ENCODE results near the gene MT4. TPM values are rescaled to one million over a fixed set of nuclear protein-coding genes. Genes with fewer than 3 reads are reported as not detected.
A peak's percentile ranks its signal among the peaks of the same experiment; 100 is the strongest.

The MT4 gene
- polyA plus RNA-seq, 1 of the 3 experiments (the other 2 are of a cell fraction): not detected

GRCh38 chr16:56519459-56520250, 45.2 kb upstream of the MT4 start, which contains the start of gene BBS2 (continued):
- TF ChIP-seq SIN3A (IDR thresholded peaks at IDR 0.05; ENCODE audit: borderline replicate concordance, low read depth, low read length): no peak
- no peak for TF ChIP-seq PBX3 (IDR thresholded peaks at IDR 0.05)
- TF ChIP-seq FOSL2 (IDR thresholded peaks at IDR 0.05; ENCODE audit: borderline replicate concordance, low read depth): no peak
- TF ChIP-seq FOXJ3 (CRISPR knock-in tag; IDR thresholded peaks at IDR 0.05): no peak
- TF ChIP-seq NFIC (IDR thresholded peaks at IDR 0.05; ENCODE audit: borderline replicate concordance): no peak
- TF ChIP-seq YY1 (IDR thresholded peaks at IDR 0.05; ENCODE audit: low read depth): peak; percentile 69
- no peak for TF ChIP-seq ELF1 (IDR thresholded peaks at IDR 0.05)
- TF ChIP-seq FOXM1 (IDR thresholded peaks at IDR 0.05; ENCODE audit: low read depth): no peak
- no peak for TF ChIP-seq USF2 (IDR thresholded peaks at IDR 0.05; ENCODE audit: borderline replicate concordance, low read depth, low read length)
- peak; percentile 61 for TF ChIP-seq MXI1 (IDR thresholded peaks at IDR 0.05; ENCODE audit: low read depth, low read length)
- TF ChIP-seq CHD2 (IDR thresholded peaks at IDR 0.05; ENCODE audit: low read length, partially characterized antibody): no peak
- TF ChIP-seq TEAD4 (IDR thresholded peaks at IDR 0.05; ENCODE audit: borderline replicate concordance, insufficient read depth): no peak
- no peak for TF ChIP-seq CTCF (IDR thresholded peaks at IDR 0.05)
- TF ChIP-seq RFX5 (IDR thresholded peaks at IDR 0.05; ENCODE audit: low read length): no peak
- TF ChIP-seq GABPA (IDR thresholded peaks at IDR 0.05; ENCODE audit: low read depth): no peak
- TF ChIP-seq GATA2 (CRISPR knock-in tag; IDR thresholded peaks at IDR 0.05): no peak
- TF ChIP-seq TAF1 (IDR thresholded peaks at IDR 0.05; ENCODE audit: borderline replicate concordance, low read depth, low read length): peak; percentile 19; the same call in 1 of the 2 replicates
- no peak for TF ChIP-seq ZBTB33 (IDR thresholded peaks at IDR 0.05; ENCODE audit: borderline replicate concordance, low read depth)
